SK-N-MC (cell line): ENCODE results near the gene POFUT2.

Experiments
- DNase-seq: peaks from one replicate; pipeline ENCODE4 v3.0.0-alpha.2; 2011; ENCODE audit warnings: low read depth, low spot score
- H3K27ac ChIP-seq: fragments of 200-600 bp; sonication (generic); 2 replicates; pipeline ENCODE4 v1.5.1; 2016; ENCODE audit warnings: mixed run types
- H3K36me3 ChIP-seq: fragments of 200-600 bp; sonication (generic); 2 replicates; pipeline ENCODE4 v1.6.1; 2017; ENCODE audit warnings: antibody characterized with exemption, low read length, mixed read lengths; ENCODE audit not compliant: insufficient read depth
- H3K4me3 ChIP-seq: fragments of 200-600 bp; sonication (generic); 2 replicates; pipeline ENCODE4 v1.5.1; 2016
- H3K9ac ChIP-seq: fragments of 200-600 bp; sonication (generic); 2 replicates; pipeline ENCODE4 v1.8.0; 2017; ENCODE audit warnings: mixed run types, mixed read lengths; ENCODE audit not compliant: insufficient read length
- H3K9me3 ChIP-seq: fragments of 200-600 bp; sonication (generic); 2 replicates; pipeline ENCODE4 v1.6.1; 2017; ENCODE audit warnings: low read depth, mild to moderate bottlenecking, antibody characterized with exemption, low read length, moderate library complexity, mixed read lengths
- EZH2 ChIP-seq: fragments of 200-600 bp; sonication (generic); IDR thresholded peaks from one replicate; pipeline ENCODE4 v1.6.1; 2017; ENCODE audit warnings: antibody characterized with exemption
- FOXP2 ChIP-seq: optimal IDR thresholded peaks from 2 replicates; pipeline ENCODE3; 2011; ENCODE audit warnings: mild to moderate bottlenecking, moderate library complexity; ENCODE audit not compliant: insufficient read depth; ENCODE audit errors: extremely low read length, control extremely low read depth
- POLR2AphosphoS5 ChIP-seq: IDR thresholded peaks from 2 replicates; pipeline ENCODE4 v1.6.1; 2012; ENCODE audit warnings: mild to moderate bottlenecking, low read depth, low read length, borderline replicate concordance

POFUT2 gene

DNA sequence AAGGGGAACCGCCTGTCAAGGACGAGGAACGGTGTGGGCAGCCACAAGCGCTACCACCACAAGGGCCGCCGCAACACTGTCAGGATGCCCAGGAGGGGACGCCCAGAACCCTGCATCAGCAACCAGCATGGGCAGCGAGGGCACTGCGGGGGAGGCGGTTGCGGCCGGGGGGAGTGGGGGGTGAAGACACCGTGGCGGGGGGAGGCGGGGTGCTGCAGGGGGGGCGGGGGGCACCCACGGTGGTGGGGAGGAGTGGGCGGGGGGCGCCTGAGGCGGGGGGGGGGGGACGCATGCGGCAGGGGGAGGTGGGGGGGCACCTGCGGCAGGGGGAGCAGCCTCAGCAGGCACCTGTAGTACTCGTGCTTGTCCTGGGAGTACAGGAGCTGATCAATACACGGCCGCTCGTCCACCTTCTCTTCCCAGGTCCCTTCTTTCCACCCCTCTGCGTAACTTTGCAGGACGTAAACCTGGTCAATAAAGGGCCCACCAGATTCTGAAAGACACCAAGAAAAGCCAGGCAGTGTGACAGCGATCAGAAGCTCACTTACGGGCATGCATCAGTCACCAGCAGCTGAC, 4.6 kb downstream of the POFUT2 start:
- no peak for TF ChIP-seq EZH2
- no peak for TF ChIP-seq POLR2AphosphoS5
- no peak for TF ChIP-seq FOXP2
- Histone ChIP-seq H3K9ac (no peak overlapping the region), H3K36me3 (peaks cover 38% of the 10 kb centered on the region), H3K27ac (no peak overlapping the region), H3K9me3 (no peaks in the 10 kb centered on the region), H3K4me3 (no peak overlapping the region)
- no peak for DNase-seq

DNA sequence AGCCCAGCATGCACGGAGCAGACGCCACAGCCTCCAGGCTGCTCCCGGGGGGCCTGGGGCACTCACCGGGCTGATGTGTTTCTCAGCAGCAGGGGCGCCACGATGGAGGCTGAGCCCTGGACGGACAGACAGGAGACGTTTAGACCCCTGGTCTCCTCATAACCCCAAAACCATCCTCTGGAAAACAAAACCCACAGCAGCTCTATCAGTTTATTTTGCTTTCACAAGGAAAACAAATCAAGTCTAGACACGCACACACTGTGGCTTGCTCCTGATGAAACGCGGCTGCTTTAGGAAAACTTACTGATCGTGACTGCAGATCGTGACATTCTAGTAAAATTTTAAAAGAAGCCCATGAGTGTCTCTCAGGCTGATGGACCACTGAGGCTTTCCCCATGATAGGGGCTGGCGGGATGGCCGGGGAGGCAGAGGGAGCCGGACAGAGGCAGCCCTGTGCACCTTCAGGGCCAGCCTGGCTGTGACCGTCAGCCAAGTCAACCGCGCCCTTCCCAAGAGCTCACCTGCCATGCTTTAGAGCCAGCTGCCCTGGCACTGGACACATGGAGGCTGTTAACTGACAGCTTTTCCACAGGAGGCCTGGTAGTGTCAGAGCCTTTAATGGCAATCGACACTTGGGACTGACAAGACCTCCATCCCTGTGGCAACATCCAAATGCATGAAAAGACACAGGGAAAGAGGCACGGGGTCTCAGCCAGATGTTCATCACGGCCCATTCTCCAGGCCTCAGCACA, 5.2 kb downstream of the POFUT2 start:
- TF ChIP-seq EZH2 (no peak), FOXP2 (no peak), POLR2AphosphoS5 (no peak)
- no peak for DNase-seq
- Histone ChIP-seq H3K4me3 (no peak overlapping the region), H3K9ac (no peak overlapping the region), H3K27ac (no peak overlapping the region), H3K9me3 (no peaks in the 10 kb centered on the region), H3K36me3 (peaks cover 38% of the 10 kb centered on the region)

- no peak overlapping the region for H3K27ac ChIP-seq
- H3K9ac ChIP-seq = no peak overlapping the region
- TF ChIP-seq POLR2AphosphoS5 (no peak), FOXP2 (no peak), EZH2 (no peak)
- no peaks in the 10 kb centered on the region for H3K9me3 ChIP-seq
- peaks cover 43% of the 10 kb centered on the region for H3K36me3 ChIP-seq
- no peak overlapping the region for H3K4me3 ChIP-seq
- no peak for DNase-seq
Measured at GRCh38 chr21:45281411-45282282, 6.0 kb downstream of the POFUT2 start.

DNA sequence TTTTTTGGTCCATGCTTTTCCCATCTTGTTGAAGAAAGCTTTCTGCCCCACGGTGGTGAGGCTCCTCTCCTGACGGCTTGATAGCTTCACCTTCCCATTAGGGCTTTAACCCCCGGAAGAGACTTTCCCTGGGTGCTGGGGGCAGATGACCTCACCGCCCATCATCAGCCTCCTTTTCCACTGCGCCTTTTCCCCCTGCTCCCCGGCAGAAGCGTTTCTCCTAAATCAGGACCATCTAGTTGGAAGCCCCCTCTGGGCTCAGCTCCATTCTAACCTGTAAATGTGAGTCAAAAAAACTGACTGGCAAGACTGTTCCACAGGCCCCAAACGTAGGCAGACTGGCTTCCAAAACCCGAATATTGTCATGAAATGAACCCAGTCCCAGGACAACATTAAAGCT, 6.7 kb downstream of the POFUT2 start:
- H3K27ac ChIP-seq = no peak overlapping the region
- TF ChIP-seq FOXP2 (no peak), POLR2AphosphoS5 (no peak), EZH2 (no peak)
- no peaks in the 10 kb centered on the region for H3K9me3 ChIP-seq
- H3K4me3 ChIP-seq = no peak overlapping the region
- H3K36me3 ChIP-seq = peaks cover 48% of the 10 kb centered on the region
- no peak for DNase-seq
- H3K9ac ChIP-seq = no peak overlapping the region

DNA sequence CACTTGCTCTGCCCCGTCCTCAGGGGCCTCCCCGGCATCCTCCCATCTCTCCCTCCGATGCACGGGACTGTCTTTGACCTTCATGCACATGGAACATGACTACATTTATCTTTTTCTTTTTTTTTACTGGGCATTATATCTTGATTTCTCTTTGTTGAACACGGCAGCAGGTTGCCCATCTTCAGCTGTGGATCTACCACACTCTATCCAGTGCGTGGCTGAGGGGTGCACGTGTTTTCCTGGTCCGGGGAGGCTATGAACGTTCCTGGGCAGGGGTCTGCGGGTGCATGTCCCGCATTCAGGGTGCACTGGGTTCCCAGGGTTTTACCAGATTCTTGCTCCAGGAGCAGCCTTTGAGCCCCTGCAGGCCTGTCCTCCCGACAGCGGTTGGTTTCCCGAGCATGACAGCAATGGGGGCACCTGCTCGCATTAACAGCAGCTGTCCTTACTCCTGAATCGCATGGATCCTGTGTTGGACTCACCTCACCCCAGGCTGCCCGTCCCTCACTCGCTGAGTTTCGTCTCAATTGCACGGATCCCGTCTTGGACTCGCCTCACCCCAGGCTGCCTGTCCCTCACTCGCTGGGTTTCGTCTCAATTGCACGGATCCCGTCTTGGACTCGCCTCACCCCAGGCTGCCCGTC, 7.4 kb downstream of the POFUT2 start:
- Histone ChIP-seq H3K9me3 (no peaks in the 10 kb centered on the region), H3K27ac (no peak overlapping the region), H3K36me3 (peaks cover 47% of the 10 kb centered on the region), H3K4me3 (no peak overlapping the region), H3K9ac (no peak overlapping the region)
- DNase-seq = no peak
- no peak for TF ChIP-seq FOXP2
- no peak for TF ChIP-seq EZH2
- TF ChIP-seq POLR2AphosphoS5 = no peak

GRCh38 chr21:45279446-45280177, 8.1 kb downstream of the POFUT2 start:
- no peak for DNase-seq
- peaks cover 47% of the 10 kb centered on the region for H3K36me3 ChIP-seq
- H3K4me3 ChIP-seq = no peak overlapping the region
- H3K9me3 ChIP-seq = 0 out of 2 replicates have a peak, but pooled peaks cover 3% of the 10 kb centered on the region
- no peak for TF ChIP-seq FOXP2
- TF ChIP-seq EZH2 = no peak
- no peak for TF ChIP-seq POLR2AphosphoS5
- no peak overlapping the region for H3K27ac ChIP-seq
- H3K9ac ChIP-seq = no peak overlapping the region

DNA sequence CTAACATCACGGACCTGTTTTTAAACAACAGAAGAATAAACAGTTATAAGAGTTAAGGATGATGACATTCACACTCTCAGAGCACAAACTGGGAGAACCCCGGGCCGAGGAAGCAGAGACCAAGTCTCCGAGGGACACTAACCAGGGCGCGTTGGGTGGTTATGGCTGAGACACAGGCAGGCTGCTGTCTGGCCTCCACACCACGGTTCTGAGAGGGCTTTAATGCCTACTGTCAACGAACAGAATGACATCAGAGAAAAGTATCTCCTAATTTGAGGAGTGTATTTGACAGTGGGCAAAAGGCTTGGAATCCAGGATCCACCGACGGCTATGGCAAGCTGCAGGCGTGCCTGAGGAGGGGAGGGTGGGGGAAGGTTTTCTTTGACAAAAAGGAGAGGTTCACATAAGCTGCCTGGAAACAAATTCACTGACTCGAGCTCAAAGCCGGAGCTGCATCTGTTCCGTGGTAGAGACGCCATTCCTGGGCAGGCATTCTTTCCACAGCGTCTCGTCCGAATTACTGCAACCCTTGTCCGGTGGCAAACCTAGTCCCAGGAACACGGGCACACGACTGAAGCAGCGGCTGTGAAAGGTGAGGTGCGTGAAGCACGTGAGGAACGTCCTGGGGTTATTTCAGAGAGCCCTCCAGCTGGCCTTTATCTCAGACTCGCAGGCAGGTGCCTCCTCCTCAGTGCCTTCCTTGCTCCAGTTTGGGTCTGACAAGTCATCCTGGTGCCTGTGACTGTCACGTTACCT, 9.4 kb downstream of the POFUT2 start:
- TF ChIP-seq EZH2 (no peak), FOXP2 (no peak), POLR2AphosphoS5 (no peak)
- no peak overlapping the region for H3K9ac ChIP-seq
- H3K36me3 ChIP-seq = peaks cover 49% of the 10 kb centered on the region
- DNase-seq = no peak
- no peak overlapping the region for H3K27ac ChIP-seq
- H3K9me3 ChIP-seq = 0 out of 2 replicates have a peak, but pooled peaks cover 3% of the 10 kb centered on the region
- H3K4me3 ChIP-seq = no peak overlapping the region
